RPMI8226 (cell line): ENCODE results near the gene ST6GALNAC1.
A peak's percentile ranks its signal among the peaks of the same experiment; 100 is the strongest.
"Not testable (repeated sequence)": the region's sequence is repeated elsewhere in the genome, so short reads cannot be mapped to it uniquely, and the experiment has no call there.

ENCODE experiments used
- DNase-seq: peaks from one replicate; pipeline ENCODE4 v3.0.0-alpha.2; 2015

Gene ST6GALNAC1

GRCh38 chr17:76640550-76641380 is 2.8 kb downstream of the ST6GALNAC1 start:
- DNase-seq: no peak

- no peak for DNase-seq
These were observed 5.3 kb downstream of the ST6GALNAC1 start for GRCh38 chr17:76638263-76638662.

- DNase-seq: not testable (repeated sequence)
These were observed 6.9 kb downstream of the ST6GALNAC1 start for GRCh38 chr17:76636486-76637206.

- DNase-seq: no peak
These were observed 7.7 kb downstream of the ST6GALNAC1 start for GRCh38 chr17:76635659-76636360.

- DNase-seq: no peak
These were observed 8.5 kb downstream of the ST6GALNAC1 start for GRCh38 chr17:76635039-76635438.

- no peak for DNase-seq
These were observed 9.8 kb downstream of the ST6GALNAC1 start for GRCh38 chr17:76633628-76634328.

GRCh38 chr17:76631821-76632565 is 11.6 kb downstream of the ST6GALNAC1 start:
- no peak for DNase-seq

GRCh38 chr17:76630151-76630550 is 13.4 kb downstream of the ST6GALNAC1 start:
- DNase-seq: no peak

- DNase-seq: no peak
These were observed 16.0 kb downstream of the ST6GALNAC1 start for GRCh38 chr17:76627510-76627909.

- no peak for DNase-seq
These were observed 17.1 kb downstream of the ST6GALNAC1 start for GRCh38 chr17:76626442-76626841.

- DNase-seq: no peak
These were observed 18.1 kb downstream of the ST6GALNAC1 start for GRCh38 chr17:76625496-76625895.

- peak; percentile 70 for DNase-seq
These were observed 20.0 kb downstream of the ST6GALNAC1 start for GRCh38 chr17:76623271-76624146.

GRCh38 chr17:76617838-76618237 is 25.7 kb downstream of the ST6GALNAC1 start:
- DNase-seq: no peak

- DNase-seq: no peak
These were observed 28.5 kb downstream of the ST6GALNAC1 start for GRCh38 chr17:76614912-76615617.

- DNase-seq: not testable (repeated sequence)
These were observed 29.3 kb downstream of the ST6GALNAC1 start for GRCh38 chr17:76614064-76614759.

- no peak for DNase-seq
These were observed 30.3 kb downstream of the ST6GALNAC1 start for GRCh38 chr17:76612977-76613851.

GRCh38 chr17:76612465-76612864 is 31.1 kb downstream of the ST6GALNAC1 start:
- no peak for DNase-seq

GRCh38 chr17:76611758-76612157 is 31.8 kb downstream of the ST6GALNAC1 start:
- DNase-seq: no peak
